H1 (cell line): ENCODE measurements around the gene ABCF2. TPM values are rescaled to one million over a fixed set of nuclear protein-coding genes. Genes with fewer than 3 reads are reported as not detected.

ENCODE experiments used
- BACH1 ChIP-seq: IDR thresholded peaks from 2 replicates; pipeline ENCODE4 v1.6.1; 2012; ENCODE audit warnings: low read length, improper control_type of control experiment
- CEBPB ChIP-seq: IDR thresholded peaks from 2 replicates; pipeline ENCODE4 v1.6.1; 2012; ENCODE audit warnings: low read depth, low read length
- CHD7 ChIP-seq: fragments of 300-600 bp; sonication (generic); IDR thresholded peaks from 2 replicates; pipeline ENCODE4 v1.7.1; 2012; ENCODE audit warnings: low read length, moderate library complexity, mild to moderate bottlenecking, inconsistent platforms; ENCODE audit not compliant: insufficient replicate concordance
- GABPA ChIP-seq: IDR thresholded peaks from 2 replicates; pipeline ENCODE4 v1.6.1; 2011; ENCODE audit warnings: mild to moderate bottlenecking, low read length, moderate library complexity, borderline replicate concordance; ENCODE audit not compliant: insufficient read depth
- GTF2F1 ChIP-seq: IDR thresholded peaks from 2 replicates; pipeline ENCODE4 v1.6.1; 2012; ENCODE audit warnings: low read depth, low read length, improper control_type of control experiment, borderline replicate concordance
- NRF1 ChIP-seq: IDR thresholded peaks from 2 replicates; pipeline ENCODE4 v1.6.1; 2011; ENCODE audit warnings: mild to moderate bottlenecking, low read depth, low read length, improper control_type of control experiment
- PHF8 ChIP-seq: fragments of 200-600 bp; sonication (generic); conservative IDR thresholded peaks from 2 replicates; pipeline ENCODE4 v1.7.1; 2012; ENCODE audit warnings: low read depth, mild to moderate bottlenecking, inconsistent platforms, low read length, moderate library complexity
- SIN3A ChIP-seq, 2 experiments: IDR thresholded peaks in 1 of 2; conservative IDR thresholded peaks in 1 of 2; 2 replicates each; pipeline ENCODE4 v1.6.1; 2011 to 2012; ENCODE audit warnings: low read length in 2 of 2, improper control_type of control experiment in 1 of 2, low read depth in 1 of 2, mild to moderate bottlenecking in 1 of 2
- USF2 ChIP-seq: IDR thresholded peaks from 2 replicates; pipeline ENCODE4 v1.6.1; 2011; ENCODE audit warnings: low read length, improper control_type of control experiment
- polyA plus RNA-seq, 7 experiments: library from polyadenylated mRNA; depleted of rRNA in 3 of 7; stranded (reverse) in 5 of 7; unstranded in 2 of 7; fragments of >200 nt in 5 of 7; fragments of 200-250 nt in 2 of 7; gene quantifications; 1 replicate in 5 of 7; 2 replicates in 1 of 7; 4 replicates in 1 of 7; pipeline versions ENCODE4 v1.2.1 to v1.2.3, GENCODE V29; 2011 to 2013; ENCODE audit warnings: missing spikeins in 2 of 7, mixed read lengths in 2 of 7
- total RNA-seq: library from RNA; stranded (reverse); fragmentation: NEBNext Ultra II Directional; extraction: Animal tissue kit (Norgen Biotek cat#: 25700); gene quantifications from 2 replicates; pipeline ENCODE4 v1.2.1, GENCODE V29; 2021

Gene ABCF2
- total and polyA plus RNA-seq, 2 of the 8 experiments (the other 6 are each of a cell fraction or from before 2014, with no cell fraction given), result 28.0 to 55.0 TPM

- no peak for TF ChIP-seq CHD7
- no peak for TF ChIP-seq GABPA
- TF ChIP-seq GTF2F1, result no peak
- TF ChIP-seq CEBPB, result no peak
- no peak for TF ChIP-seq PHF8
- no peak for TF ChIP-seq SIN3A (conservative IDR thresholded peaks at IDR 0.05 in 1 of 2, IDR thresholded peaks at IDR 0.05 in 1 of 2; ENCODE audit: low read depth in 1 of 2, low read length in 2 of 2)
- no peak for TF ChIP-seq NRF1
- no peak for TF ChIP-seq BACH1
- no peak for TF ChIP-seq USF2
Measured at GRCh38 chr7:151168003-151168786, 58.8 kb downstream of the ABCF2 start (continued).
